ENCODE data around the gene MARVELD1.
A peak's percentile ranks its signal among the peaks of the same experiment; 100 is the strongest.

The MARVELD1 gene

GRCh38 chr10:97734021-97734420, 20.5 kb downstream of the MARVELD1 start:
- H3K4me3 ChIP-seq (replicated peaks; ENCODE audit: low read depth, low read length) = no peak overlapping the region
- DNase-seq (ENCODE audit: low read depth) = no peak
- no peak for TF ChIP-seq CTCF (IDR thresholded peaks at IDR 0.05; ENCODE audit: low read length, missing control alignments)

GRCh38 chr10:97736403-97736901, 22.9 kb downstream of the MARVELD1 start:
- no peak for TF ChIP-seq CTCF (IDR thresholded peaks at IDR 0.05; ENCODE audit: low read length, missing control alignments)
- H3K4me3 ChIP-seq (replicated peaks; ENCODE audit: low read depth, low read length) = no peak overlapping the region

GRCh38 chr10:97736902-97737769, 23.6 kb downstream of the MARVELD1 start, which contains the start of gene ZFYVE27:
Gene ZFYVE27 (plus strand): TSS chr10:97737128. CDS start chr10:97738478, 1,350 bp downstream.
- no peak for TF ChIP-seq CTCF (IDR thresholded peaks at IDR 0.05; ENCODE audit: low read length, missing control alignments)
- peak; percentile 97 for DNase-seq (ENCODE audit: low read depth)
- peak within 1 kb of the TSS; percentile 98 for H3K4me3 ChIP-seq (replicated peaks; ENCODE audit: low read depth, low read length)

More at GRCh38 chr10:97736403-97736901, 22.9 kb downstream of the MARVELD1 start:
- DNase-seq (ENCODE audit: low read depth) = no peak

GRCh38 chr10:97737770-97738265, 24.3 kb downstream of the MARVELD1 start:
- peak overlapping the region; percentile 98 for H3K4me3 ChIP-seq (replicated peaks; ENCODE audit: low read depth, low read length)
- DNase-seq (ENCODE audit: low read depth) = no peak
- no peak for TF ChIP-seq CTCF (IDR thresholded peaks at IDR 0.05; ENCODE audit: low read length, missing control alignments)

GRCh38 chr10:97738616-97739015, 25.1 kb downstream of the MARVELD1 start:
- no peak for DNase-seq (ENCODE audit: low read depth)
- peak overlapping the region; percentile 98 for H3K4me3 ChIP-seq (replicated peaks; ENCODE audit: low read depth, low read length)
- no peak for TF ChIP-seq CTCF (IDR thresholded peaks at IDR 0.05; ENCODE audit: low read length, missing control alignments)

GRCh38 chr10:97740613-97741012, 27.1 kb downstream of the MARVELD1 start:
- DNase-seq (ENCODE audit: low read depth) = no peak
- no peak overlapping the region for H3K4me3 ChIP-seq (replicated peaks; ENCODE audit: low read depth, low read length)
- no peak for TF ChIP-seq CTCF (IDR thresholded peaks at IDR 0.05; ENCODE audit: low read length, missing control alignments)
